HG02885 (cell line): ENCODE measurements around the gene RSPRY1.

Source experiments
- ATAC-seq: cut with Tn5 transposase; IDR thresholded peaks from one replicate; pipeline ENCODE4 v1.9.1; 2021; ENCODE audit warnings: mild to moderate bottlenecking; ENCODE audit not compliant: unreplicated experiment, poor library complexity

Gene RSPRY1

GRCh38 chr16:57289391-57290257 lies 103.5 kb downstream of the RSPRY1 start:
- no peak for ATAC-seq
